ENCODE measurements around the gene RAD18.

DNA sequence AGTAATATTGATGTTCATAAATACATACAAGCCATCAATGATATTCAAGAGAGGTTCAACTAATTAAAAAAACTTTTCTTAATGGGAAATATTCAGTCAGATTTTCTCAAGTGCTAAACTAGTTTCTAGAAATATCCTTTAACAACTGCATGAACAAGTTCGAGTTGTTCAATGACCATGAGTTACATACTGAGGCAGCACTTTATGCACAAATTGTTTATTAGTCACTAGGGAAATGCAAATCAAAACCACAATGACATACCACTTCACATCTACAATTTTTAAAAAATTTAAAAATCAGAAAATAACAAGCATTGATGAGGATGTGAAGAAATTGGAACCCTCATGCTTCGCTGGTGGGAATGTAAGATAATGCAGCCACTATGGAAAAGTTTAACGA is 62.4 kb downstream of the RAD18 start:
- no peak for TF ChIP-seq POLR2A (IDR thresholded peaks at IDR 0.05)
- TF ChIP-seq, protein P1, sequence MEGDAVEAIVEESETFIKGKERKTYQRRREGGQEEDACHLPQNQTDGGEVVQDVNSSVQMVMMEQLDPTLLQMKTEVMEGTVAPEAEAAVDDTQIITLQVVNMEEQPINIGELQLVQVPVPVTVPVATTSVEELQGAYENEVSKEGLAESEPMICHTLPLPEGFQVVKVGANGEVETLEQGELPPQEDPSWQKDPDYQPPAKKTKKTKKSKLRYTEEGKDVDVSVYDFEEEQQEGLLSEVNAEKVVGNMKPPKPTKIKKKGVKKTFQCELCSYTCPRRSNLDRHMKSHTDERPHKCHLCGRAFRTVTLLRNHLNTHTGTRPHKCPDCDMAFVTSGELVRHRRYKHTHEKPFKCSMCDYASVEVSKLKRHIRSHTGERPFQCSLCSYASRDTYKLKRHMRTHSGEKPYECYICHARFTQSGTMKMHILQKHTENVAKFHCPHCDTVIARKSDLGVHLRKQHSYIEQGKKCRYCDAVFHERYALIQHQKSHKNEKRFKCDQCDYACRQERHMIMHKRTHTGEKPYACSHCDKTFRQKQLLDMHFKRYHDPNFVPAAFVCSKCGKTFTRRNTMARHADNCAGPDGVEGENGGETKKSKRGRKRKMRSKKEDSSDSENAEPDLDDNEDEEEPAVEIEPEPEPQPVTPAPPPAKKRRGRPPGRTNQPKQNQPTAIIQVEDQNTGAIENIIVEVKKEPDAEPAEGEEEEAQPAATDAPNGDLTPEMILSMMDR (IDR thresholded peaks at IDR 0.05) = no peak

All from vagina (tissue), 2 donors.